SK-N-SH treated with all-trans-retinoic acid at 6 μM for 48 hours (cell line): Measurements from ENCODE around the gene HSPB6.

Experiments used
- CSDC2 ChIP-seq: fragments of 250-450 bp; sonication (Bioruptor Pico); IDR thresholded peaks from 2 replicates; pipeline ENCODE4 v1.5.0; 2020; ENCODE audit warnings: mild to moderate bottlenecking, moderate library complexity
- SNAI2 ChIP-seq: fragments of 250-450 bp; sonication (Bioruptor Pico); IDR thresholded peaks from 2 replicates; pipeline ENCODE4 v1.5.0; 2020; ENCODE audit warnings: mild to moderate bottlenecking, moderate library complexity
- ZFP30 ChIP-seq: fragments of 450-650 bp; formaldehyde crosslinking; IDR thresholded peaks from 2 replicates; pipeline ENCODE4 v1.5.0; 2022; ENCODE audit warnings: mild to moderate bottlenecking, moderate library complexity
- ZNF8 ChIP-seq: fragments of 450-650 bp; formaldehyde crosslinking; IDR thresholded peaks from 2 replicates; pipeline ENCODE4 v1.5.0; 2020; ENCODE audit warnings: mild to moderate bottlenecking, moderate library complexity

GRCh38 chr19:35720648-35721047 is 36.2 kb downstream of the HSPB6 start:
- TF ChIP-seq SNAI2 (CRISPR knock-in tag) = no peak
- no peak for TF ChIP-seq ZFP30 (CRISPR knock-in tag)
- TF ChIP-seq ZNF8 (CRISPR knock-in tag) = no peak
- no peak for TF ChIP-seq CSDC2 (CRISPR knock-in tag)
